Endodermal cell (in vitro differentiated cells): ENCODE measurements around the gene TMBIM6. TPM values are rescaled to one million over a fixed set of nuclear protein-coding genes. Genes with fewer than 3 reads are reported as not detected.

Experiments used
- DNase-seq: peaks from one replicate; pipeline ENCODE4 v3.0.0-alpha.2; 2017
- H3K27ac ChIP-seq: 2 replicates; pipeline ENCODE4 v1.5.1; 2013; ENCODE audit warnings: mild to moderate bottlenecking, low read depth, low read length, moderate library complexity
- H3K27me3 ChIP-seq: 2 replicates; pipeline ENCODE4 v1.6.1; 2013; ENCODE audit warnings: mild to moderate bottlenecking, low read length, moderate library complexity; ENCODE audit not compliant: insufficient read depth, control insufficient read depth, poor library complexity, severe bottlenecking
- H3K36me3 ChIP-seq: 2 replicates; pipeline ENCODE4 v1.7.0; 2013; ENCODE audit warnings: mild to moderate bottlenecking, low read length, moderate library complexity; ENCODE audit not compliant: control insufficient read depth, insufficient read depth
- H3K4me1 ChIP-seq: one replicate; pipeline ENCODE4 v1.7.0; 2013; ENCODE audit warnings: low read length; ENCODE audit not compliant: control insufficient read depth, insufficient read depth
- H3K4me3 ChIP-seq: 2 replicates; pipeline ENCODE4 v1.5.1; 2013; ENCODE audit warnings: mild to moderate bottlenecking, low read length, moderate library complexity
- H3K9ac ChIP-seq: 2 replicates; pipeline ENCODE4 v1.6.1; 2013; ENCODE audit warnings: mild to moderate bottlenecking, low read length, moderate library complexity; ENCODE audit not compliant: poor library complexity, severe bottlenecking; ENCODE audit errors: extremely low read depth
- H3K9me3 ChIP-seq: 2 replicates; pipeline ENCODE4 v1.6.1; 2013; ENCODE audit warnings: mild to moderate bottlenecking, low read length, moderate library complexity; ENCODE audit not compliant: control insufficient read depth
- H3K27ac Mint-ChIP-seq: 2 replicates; pipeline ENCODE4 v1.8.0; 2020; ENCODE audit warnings: mixed read lengths
- H3K27me3 Mint-ChIP-seq: 2 replicates; pipeline ENCODE4 v1.8.0; 2021; ENCODE audit warnings: mild to moderate bottlenecking, mixed read lengths; ENCODE audit not compliant: insufficient read depth
- H3K36me3 Mint-ChIP-seq: 2 replicates; pipeline ENCODE4 v1.8.0; 2020; ENCODE audit warnings: low read depth, mixed read lengths
- H3K4me1 Mint-ChIP-seq: 2 replicates; pipeline ENCODE4 v1.8.0; 2020; ENCODE audit warnings: mixed read lengths
- H3K4me3 Mint-ChIP-seq: 2 replicates; pipeline ENCODE4 v1.8.0; 2020; ENCODE audit warnings: mild to moderate bottlenecking, moderate library complexity, mixed read lengths
- H3K9me3 Mint-ChIP-seq: 2 replicates; pipeline ENCODE4 v1.8.0; 2020; ENCODE audit warnings: mild to moderate bottlenecking, mixed read lengths
- WGBS, 2 experiments: methylation state at CpG; one replicate each; pipeline versions ENCODE4 v1.1.5 to v1.1.7; 2013; ENCODE audit warnings: missing lambda C conversion rate in 2 of 2, mixed read lengths in 1 of 2; ENCODE audit not compliant: insufficient coverage in 1 of 2, insufficient read length in 1 of 2; 5-methylcytosine and 5-hydroxymethylcytosine counted together
- total RNA-seq, 2 donors: library from RNA; stranded (reverse); fragmentation: NEBNext Ultra II Directional in 1 of 2; extraction: Animal tissue kit (Norgen Biotek cat#: 25700) in 1 of 2; gene quantifications; 2 replicates in 1 of 2; 3 replicates in 1 of 2; pipeline ENCODE4 v1.2.1, GENCODE V29; 2021
- TF ChIP-seq, protein P1 (sequence below): fragments of 200-600 bp; sonication (generic); conservative IDR thresholded peaks from 2 replicates; pipeline ENCODE4 v1.5.0; 2021; ENCODE audit warnings: antibody characterized with exemption, mild to moderate bottlenecking

The TMBIM6 gene
- total RNA-seq, 2 donors from 2014 or later = 426 to 455 TPM

DNA sequence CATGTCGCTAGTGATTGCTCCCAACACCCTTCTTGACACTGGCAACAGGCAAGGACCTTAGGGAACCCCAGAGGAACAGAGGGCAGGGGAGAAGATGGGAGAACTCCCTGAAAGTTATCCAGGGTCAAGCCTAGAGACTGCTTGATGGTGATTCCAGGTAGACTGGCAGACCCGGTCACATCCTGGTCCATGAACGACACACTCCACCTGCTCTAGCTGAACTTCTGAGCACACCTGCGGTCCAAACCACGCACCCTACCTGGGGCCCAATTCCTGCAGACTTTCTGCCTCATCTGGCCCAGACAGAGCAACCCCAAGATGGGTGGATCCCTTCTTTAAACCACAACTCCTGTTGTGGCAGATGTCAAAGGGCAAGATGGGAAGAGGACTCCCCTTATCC, 52.7 kb downstream of the TMBIM6 start:
- no peak for DNase-seq
- Histone ChIP-seq H3K9ac (no peak overlapping the region), H3K9me3 (no peaks in the 10 kb centered on the region), H3K4me1 (no peaks in the 10 kb centered on the region), H3K36me3 (peaks cover 16% of the 10 kb centered on the region), H3K27me3 (no peaks in the 10 kb centered on the region), H3K27ac (no peak overlapping the region), H3K4me3 (no peak overlapping the region)
- Mint-ChIP-seq H3K27ac (no peak overlapping the region), H3K9me3 (no peaks in the 10 kb centered on the region), H3K27me3 (no peaks in the 10 kb centered on the region), H3K4me3 (no peak overlapping the region), H3K36me3 (peaks cover 12% of the 10 kb centered on the region), H3K4me1 (no peaks in the 10 kb centered on the region)
- TF ChIP-seq, protein P1, sequence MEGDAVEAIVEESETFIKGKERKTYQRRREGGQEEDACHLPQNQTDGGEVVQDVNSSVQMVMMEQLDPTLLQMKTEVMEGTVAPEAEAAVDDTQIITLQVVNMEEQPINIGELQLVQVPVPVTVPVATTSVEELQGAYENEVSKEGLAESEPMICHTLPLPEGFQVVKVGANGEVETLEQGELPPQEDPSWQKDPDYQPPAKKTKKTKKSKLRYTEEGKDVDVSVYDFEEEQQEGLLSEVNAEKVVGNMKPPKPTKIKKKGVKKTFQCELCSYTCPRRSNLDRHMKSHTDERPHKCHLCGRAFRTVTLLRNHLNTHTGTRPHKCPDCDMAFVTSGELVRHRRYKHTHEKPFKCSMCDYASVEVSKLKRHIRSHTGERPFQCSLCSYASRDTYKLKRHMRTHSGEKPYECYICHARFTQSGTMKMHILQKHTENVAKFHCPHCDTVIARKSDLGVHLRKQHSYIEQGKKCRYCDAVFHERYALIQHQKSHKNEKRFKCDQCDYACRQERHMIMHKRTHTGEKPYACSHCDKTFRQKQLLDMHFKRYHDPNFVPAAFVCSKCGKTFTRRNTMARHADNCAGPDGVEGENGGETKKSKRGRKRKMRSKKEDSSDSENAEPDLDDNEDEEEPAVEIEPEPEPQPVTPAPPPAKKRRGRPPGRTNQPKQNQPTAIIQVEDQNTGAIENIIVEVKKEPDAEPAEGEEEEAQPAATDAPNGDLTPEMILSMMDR = no peak
- WGBS, 2 experiments = 91 to 97% methylated on average over 5 of the region's 5 CpGs

DNA sequence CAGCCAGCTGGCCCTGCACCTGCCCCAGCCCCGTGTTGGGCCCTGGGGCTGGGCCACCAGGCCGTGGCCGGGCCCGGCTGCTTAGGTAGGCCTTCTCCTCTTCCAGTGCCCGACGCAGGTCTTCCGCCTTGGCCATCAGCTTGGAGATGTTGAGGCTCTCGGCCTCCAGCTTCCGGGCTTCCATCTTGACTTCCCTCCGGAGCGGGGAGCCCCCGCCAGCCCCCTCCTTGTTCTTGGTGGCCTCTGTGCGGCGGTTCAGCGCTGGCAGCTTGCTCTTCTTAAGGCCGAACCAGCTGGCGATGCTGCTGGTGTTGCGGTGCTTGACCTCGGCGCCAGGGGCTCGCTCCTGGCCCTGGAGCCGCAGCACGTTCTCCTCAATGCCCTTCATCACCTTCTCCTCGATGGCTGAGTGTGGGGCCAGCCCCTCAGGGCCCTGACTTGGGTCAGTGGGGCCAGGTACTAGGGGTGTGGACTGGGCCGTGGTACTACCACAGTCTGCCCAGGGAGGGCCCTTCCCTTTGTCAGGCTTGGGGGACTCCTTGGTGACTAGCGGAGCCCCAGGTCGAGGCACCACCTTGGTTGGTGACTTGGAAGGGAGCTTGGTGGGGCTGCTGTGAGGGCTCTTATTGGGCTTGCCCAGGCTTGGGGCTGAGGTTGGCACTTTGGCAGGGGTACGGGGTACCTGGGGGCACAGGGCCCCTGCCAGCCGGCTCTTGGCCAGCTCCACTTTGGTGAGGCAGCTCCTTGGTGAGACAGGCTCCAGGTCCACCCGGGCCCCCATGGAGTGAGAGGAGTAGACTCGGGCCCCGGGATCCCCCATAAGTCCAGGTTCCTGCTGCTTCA, 53.7 kb downstream of the TMBIM6 start:
- Histone ChIP-seq H3K36me3 (peaks cover 16% of the 10 kb centered on the region), H3K9ac (no peak overlapping the region), H3K4me3 (no peak overlapping the region), H3K27me3 (no peaks in the 10 kb centered on the region), H3K27ac (no peak overlapping the region), H3K4me1 (no peaks in the 10 kb centered on the region), H3K9me3 (no peaks in the 10 kb centered on the region)
- WGBS, 2 experiments = 94 to 96% methylated on average over 21 to 32 of the region's 32 CpGs
- H3K36me3 Mint-ChIP-seq = peaks cover 12% of the 10 kb centered on the region
- no peak overlapping the region for H3K4me3 Mint-ChIP-seq
- no peak overlapping the region for H3K27ac Mint-ChIP-seq
- TF ChIP-seq, protein P1 = no peak
- no peaks in the 10 kb centered on the region for H3K9me3 Mint-ChIP-seq
- DNase-seq = no peak
- no peaks in the 10 kb centered on the region for H3K27me3 Mint-ChIP-seq
- H3K4me1 Mint-ChIP-seq = peaks cover under 1% of the 10 kb centered on the region

DNA sequence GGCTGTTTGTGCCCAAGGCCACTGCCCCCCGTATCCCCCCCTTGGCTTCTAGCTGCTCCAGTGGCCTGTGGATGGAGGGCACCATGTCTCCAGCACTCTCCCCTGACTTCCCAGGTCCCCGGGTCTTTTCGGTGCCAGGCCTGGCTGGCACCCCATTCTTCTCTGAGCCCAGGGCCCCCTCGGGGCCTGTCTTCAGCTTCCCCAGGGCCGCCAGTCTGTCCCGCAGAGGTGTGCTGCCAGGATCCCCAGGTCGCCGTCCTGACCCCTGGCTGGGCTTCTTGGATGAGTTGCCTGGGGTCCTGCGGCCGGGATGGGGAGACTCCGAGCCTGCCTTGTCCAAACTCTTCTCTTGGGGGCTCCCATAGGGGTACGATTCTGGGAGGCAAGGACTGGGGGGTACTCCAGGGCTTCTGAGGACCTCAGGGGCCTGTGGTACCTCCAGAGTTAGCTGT, 54.3 kb downstream of the TMBIM6 start:
- no peak for DNase-seq
- H3K27ac Mint-ChIP-seq = no peak overlapping the region
- H3K4me1 ChIP-seq = peaks cover 6% of the 10 kb centered on the region

More for the DNA sequence above, 54.3 kb downstream of the TMBIM6 start:
- H3K4me1 Mint-ChIP-seq = peaks cover 7% of the 10 kb centered on the region
- Histone ChIP-seq H3K4me3 (no peak overlapping the region), H3K27ac (no peak overlapping the region), H3K9me3 (no peaks in the 10 kb centered on the region), H3K27me3 (no peaks in the 10 kb centered on the region), H3K9ac (no peak overlapping the region), H3K36me3 (peaks cover 16% of the 10 kb centered on the region)
- H3K9me3 Mint-ChIP-seq = no peaks in the 10 kb centered on the region
- TF ChIP-seq, protein P1 = no peak
- no peaks in the 10 kb centered on the region for H3K27me3 Mint-ChIP-seq
- no peak overlapping the region for H3K4me3 Mint-ChIP-seq
- WGBS, 2 experiments = 94 to 100% methylated on average over 3 to 12 of the region's 12 CpGs
- peaks cover 16% of the 10 kb centered on the region for H3K36me3 Mint-ChIP-seq
